Inflammatory macrophage treated with lipopolysaccharide for 1 hour (primary cell): ENCODE data around the gene OMA1.
"Not testable (repeated sequence)": the region's sequence is repeated elsewhere in the genome, so short reads cannot be mapped to it uniquely, and the experiment has no call there.

ENCODE experiments used
- DNase-seq, 2 donors: peaks; one replicate each; pipeline ENCODE4 v3.0.0-alpha.2; 2020 to 2022

The OMA1 gene

GRCh38 chr1:58546520-58547308 lies at the start of gene OMA1:
Gene OMA1, minus strand, starts transcription at chr1:58546726. Its CDS starts 7,432 bp downstream, at chr1:58539294.
- peak; percentile 97 to 99 for DNase-seq

- DNase-seq: no peak
Observed at GRCh38 chr1:58594546-58594945, 48.0 kb upstream of the OMA1 start.

DNA sequence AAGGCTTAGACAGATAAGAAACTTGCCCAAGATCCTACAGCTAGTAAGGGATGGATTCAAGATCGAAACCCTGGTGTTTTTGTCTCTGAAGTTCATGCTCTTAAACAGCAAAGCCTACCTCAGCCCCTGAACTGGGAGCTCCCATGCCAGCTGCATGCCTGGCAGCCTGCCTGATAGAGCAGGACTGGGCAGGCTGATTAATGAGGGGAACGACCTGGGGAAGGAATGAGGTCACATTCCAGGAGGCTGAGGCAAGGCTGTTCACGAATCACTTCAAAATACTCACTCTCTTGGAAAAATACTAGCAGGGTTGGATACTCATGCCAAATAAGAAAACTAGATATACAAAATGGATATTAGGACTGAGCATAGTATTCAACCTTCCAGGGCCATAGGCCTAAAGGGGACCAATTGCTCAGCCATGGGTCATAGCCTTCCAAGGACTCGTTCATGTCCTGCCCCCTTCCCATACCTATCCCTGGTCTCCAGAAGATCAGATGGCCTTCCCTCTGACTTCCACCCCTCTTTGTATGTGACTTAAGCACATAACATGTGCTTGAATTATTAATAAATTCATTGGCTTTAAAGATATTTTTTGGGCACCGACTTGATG lies 46.1 kb upstream of the OMA1 start:
- DNase-seq: no peak

- no peak for DNase-seq
Observed at GRCh38 chr1:58591806-58592205, 45.3 kb upstream of the OMA1 start.

DNA sequence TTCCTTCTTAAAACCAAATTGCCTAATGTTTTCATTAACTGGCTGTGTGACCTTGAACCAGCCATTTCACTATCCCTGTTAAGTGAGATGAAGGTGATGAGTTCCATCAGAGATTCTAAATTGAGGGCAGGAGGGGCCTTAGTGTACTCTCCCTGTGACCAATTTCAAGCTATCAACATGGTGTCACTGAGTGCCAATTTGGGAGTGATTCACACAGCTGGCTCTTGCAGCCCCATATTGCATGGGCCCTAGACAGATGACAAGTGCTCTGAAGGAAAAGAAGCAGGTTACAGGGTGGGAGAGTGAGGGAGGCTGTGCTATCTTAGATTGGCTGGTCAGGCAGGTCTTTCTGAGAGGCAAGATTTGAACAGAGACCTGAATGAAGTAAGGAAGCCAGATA lies 43.5 kb upstream of the OMA1 start:
- no peak for DNase-seq

DNA sequence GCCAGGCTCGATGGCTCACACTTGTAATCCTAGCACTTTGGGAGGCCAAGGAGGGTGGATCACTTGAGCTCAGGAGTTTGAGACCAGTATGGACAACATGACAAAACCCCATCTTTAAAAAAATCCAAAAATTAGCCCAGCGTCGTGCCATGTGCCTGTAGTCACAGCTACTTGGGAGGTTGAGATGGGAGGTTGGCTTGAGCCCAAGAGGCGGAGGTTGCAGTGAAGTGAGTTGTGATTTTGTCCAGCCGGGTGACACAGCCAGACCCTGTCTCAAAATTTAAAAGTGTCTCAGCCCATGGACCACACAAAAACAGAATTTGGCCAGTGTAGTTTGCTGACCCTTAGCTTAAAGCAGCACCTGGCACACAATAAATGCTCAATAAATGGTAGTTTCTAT lies 41.9 kb upstream of the OMA1 start:
- no peak for DNase-seq

DNA sequence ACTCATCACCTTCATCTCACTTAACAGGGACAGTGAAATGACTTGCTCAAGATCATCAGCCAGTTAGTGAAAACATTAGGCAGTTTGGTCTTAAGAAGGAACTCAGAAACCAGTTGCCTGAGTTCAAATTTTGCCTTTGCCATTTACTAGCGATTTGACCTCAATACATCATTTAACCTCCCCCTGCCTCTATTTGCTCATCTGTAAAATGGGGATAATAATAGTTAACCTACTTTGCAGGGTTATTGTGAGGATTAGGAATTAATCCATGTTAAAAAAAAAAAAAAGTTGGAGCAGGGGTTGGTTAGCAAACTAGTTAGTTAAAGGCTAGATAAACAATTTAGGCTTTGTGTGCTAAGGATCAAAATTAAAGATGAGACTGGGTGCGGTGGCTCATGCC lies 41.1 kb upstream of the OMA1 start:
- no peak for DNase-seq

DNA sequence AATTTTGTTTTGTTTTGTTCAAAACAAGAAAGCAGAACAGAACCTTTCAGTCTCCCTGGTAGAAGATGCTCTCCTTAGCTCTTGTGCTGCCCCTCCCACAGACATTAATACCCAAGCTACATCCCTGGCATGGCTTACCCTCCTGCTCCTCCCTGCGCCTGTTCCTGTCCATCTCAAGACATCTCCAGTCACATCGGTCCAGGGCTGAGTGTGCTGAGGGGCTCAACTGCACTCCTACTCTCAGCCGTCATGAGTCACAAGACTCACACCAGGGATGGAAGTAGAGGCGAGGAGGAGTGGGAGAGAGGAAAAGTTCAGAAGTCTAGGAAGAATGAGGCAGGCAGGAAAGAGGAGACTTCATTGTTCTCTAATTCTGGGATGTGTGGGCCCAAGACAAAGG lies 39.7 kb upstream of the OMA1 start:
- DNase-seq: no peak

DNA sequence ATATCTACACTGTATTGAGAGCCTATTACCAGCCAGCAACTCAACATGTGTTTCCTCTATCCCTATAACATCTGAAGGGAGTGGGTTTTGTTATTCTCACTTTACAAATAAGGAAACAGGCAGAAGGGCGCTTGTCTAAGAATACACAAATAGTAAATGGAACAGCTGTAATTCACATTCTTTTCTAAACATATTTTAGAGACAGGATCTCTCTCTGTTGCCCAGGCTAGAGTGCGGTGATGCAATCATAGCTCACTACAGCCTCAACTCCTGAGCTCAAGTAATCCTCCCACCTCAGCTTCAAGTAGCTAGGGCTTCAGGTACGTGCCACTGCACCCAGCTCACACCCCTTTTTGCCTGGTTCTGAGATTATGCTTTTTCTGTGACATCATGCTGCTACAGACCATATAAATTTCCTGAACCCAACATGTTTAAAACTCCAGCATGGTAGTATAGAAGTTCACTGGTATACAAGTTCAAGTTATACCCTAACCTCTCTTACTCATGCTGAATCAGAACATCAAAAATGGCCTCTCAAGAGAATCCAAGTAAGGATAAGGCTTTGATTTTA lies 39.1 kb upstream of the OMA1 start:
- DNase-seq: no peak

DNA sequence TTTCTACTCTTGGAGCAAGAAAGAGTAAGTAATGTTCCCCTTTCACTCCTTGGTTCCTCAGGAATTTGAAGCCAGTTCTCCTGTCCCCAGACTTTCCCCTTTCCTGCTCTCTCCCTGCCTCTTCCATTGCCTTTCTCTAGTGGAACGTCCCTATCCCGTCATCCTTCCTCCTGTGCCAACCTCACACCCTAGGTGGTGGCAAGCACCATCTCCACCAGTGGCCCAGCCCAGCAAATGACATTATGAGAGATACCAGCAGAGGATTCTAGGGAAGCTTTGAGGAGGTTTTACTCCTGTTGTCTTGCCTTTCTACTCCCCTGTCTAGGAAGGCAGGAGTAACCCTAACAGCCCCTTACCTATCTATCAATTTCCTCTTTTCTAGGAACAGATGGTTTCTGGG lies 38.6 kb upstream of the OMA1 start:
- DNase-seq: no peak

GRCh38 chr1:58584082-58584895 lies 37.8 kb upstream of the OMA1 start:
- peak; percentile 29 to 67 for DNase-seq

- peak in 1 of 2 donors; percentile 47 for DNase-seq
Observed at GRCh38 chr1:58583496-58583895, 37.0 kb upstream of the OMA1 start.

- not testable (repeated sequence) for DNase-seq
Observed at GRCh38 chr1:58582143-58582542, 35.6 kb upstream of the OMA1 start.

DNA sequence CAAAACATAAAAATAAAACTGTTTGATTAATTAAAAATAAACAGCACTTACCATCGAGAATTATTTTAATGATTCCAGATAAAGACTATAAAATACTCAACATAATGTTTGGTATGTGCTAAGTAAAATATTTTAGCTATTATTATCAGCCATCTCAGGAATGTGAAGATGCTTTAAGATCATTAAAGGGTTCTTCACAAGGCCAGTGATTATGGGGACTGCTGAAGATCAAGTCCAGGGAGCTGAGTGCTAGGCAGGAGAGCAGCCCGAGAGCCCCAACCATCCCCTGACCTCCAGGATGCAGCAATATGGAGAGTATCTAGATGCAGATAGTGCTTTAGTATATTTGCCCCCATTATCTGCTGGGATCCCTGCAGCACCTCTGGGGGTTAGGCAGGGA lies 35.1 kb upstream of the OMA1 start:
- DNase-seq: no peak

DNA sequence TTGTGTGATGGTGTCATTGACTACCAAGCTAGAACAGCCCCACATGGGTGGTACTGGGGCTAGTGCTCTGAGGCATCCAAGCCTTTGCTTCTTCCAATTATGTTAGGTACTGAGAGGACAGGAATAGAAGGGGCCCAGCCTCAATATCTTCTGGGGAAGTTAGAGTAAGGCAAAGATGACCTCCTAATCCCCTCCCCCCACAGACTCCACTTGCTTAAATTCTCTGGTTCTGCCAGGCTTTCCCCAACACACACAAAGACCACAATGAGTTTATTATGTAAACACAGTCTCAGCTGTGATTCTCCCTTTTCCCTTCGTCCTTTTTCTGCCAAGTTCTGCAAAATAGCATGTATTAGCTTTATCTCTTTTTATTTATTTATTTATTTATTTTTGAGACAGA lies 33.7 kb upstream of the OMA1 start:
- DNase-seq: no peak

GRCh38 chr1:58577654-58578030 lies 31.1 kb upstream of the OMA1 start:
- DNase-seq: no peak

DNA sequence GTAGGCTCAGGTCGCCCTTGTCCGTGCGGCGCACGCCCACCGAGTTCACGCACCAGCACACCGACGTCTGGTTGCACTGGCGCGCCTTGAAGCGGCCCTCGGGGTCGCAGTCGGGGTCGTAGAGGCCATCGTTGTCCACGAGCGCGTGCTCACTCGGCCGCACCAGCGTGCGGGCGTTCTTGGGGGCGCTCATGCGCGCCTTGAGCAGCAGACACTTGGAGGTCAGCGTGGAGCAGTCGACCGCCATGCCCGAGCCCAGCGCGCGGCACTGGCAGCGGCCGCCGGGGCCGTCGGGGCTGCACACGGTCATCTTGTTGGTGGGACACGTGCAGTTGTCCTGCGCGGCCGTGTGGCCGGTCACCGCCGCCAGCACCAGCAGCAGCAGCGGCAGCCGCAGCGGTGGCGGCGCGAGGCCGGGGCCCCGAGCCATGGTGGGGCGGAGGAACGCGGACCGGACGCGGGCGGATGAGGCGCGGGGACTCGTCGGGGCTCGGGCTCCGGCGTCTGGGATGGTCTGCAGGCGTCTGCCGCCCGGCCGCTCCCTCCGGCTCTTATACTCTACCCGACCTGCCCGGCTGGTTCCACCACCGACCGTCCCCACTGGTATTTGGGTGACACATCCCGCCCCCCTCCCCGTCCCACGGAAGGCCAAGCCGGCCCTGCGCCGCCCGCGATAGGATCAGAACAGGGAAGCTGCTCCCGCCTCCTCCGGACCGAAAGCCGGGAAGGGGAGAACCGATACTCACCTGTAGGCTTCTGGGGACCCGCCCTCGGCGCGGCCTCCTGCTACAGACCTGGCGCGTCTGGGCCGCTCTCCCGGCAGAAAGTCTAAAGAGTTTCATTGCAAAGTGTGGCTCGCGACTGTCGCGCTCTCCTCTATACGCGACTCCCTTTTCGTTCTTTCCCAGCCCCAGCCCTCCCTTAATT lies 30.5 kb upstream of the OMA1 start, which contains the start of gene TACSTD2:
TSS of gene TACSTD2 (minus strand) at position 526 of the 927 bp plus-strand sequence. CDS start at position 430, 96 bp downstream.
- no peak for DNase-seq

DNA sequence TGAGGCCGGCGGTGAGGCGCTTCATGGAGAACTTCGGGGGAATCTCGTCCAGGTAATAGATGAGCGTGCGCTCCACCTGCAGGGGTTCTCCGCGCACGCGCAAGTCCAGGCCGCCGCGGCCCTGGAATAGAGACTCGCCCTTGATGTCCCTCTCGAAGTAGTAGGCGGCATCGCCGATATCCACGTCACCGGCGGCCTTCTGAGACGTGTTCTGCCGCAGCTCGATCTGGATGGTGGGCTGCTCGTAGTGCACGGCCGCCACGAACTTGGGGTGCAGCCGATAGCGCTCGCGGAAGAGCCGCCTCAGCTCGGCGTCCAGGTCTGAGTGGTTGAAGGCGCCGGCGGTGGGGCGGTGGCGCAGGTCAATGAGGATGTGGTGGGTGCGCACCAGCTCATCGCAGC lies 29.8 kb upstream of the OMA1 start:
- no peak for DNase-seq

DNA sequence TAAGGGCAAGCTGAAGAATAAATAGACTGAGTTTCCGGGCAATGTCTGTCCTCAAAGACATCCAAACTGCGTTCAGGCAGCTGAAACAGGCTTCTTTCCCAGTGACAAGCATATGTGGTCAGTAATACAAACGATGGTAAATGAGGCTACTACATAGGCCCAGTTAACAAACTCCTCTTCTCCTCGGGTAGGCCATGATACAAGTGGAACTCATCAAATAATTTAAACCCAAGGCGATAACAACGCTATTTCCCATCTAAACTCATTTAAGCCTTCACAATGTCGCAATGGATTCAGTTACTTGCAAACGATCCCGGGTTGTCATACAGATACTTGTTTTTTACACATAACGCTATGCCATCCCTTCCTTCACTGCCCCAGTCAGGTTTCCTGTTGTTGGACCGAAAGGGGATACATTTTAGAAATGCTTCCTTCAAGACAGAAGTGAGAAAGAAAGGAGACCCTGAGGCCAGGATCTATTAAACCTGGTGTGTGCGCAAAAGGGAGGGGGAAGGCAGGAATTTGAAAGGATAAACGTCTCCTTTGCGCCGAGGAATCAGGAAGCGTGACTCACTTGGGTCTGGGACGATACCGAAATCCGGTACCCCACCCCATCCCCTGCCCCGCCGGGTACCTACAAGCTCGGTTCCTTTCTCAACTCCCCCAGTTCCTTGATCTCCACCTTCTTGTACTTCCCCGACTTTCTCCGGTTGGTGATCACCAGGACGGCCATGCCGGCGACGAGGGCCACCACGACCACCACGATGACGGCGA lies 29.2 kb upstream of the OMA1 start:
- no peak for DNase-seq

DNA sequence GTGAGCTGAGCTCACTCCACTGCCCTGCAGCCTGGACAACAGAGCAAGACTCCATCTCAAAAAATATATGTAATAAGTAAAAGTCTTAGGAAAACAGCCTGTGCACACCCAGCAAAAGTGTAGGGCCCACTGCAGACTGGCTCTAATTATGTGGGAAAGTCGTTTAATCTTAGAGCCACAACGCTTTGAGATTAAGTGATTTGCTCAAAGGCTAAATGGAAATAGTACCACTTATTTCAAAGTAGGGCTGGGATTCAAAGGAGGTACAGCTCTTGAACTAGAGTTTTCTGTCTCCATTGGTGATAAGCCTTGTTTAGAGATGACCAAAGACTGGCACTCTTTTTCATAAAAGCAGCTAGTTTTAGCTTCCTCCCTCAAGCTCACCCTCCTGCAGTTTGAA lies 28.3 kb upstream of the OMA1 start:
- no peak for DNase-seq
